SK-N-SH treated with all-trans-retinoic acid at 6 μM for 48 hours (cell line): ENCODE results near the gene BACE1.

ENCODE experiments used
- BACH2 ChIP-seq: fragments of 250-450 bp; sonication (Bioruptor Pico); IDR thresholded peaks from 2 replicates; pipeline ENCODE4 v1.9.0; 2021; ENCODE audit warnings: mild to moderate bottlenecking, borderline replicate concordance
- CSDC2 ChIP-seq: fragments of 250-450 bp; sonication (Bioruptor Pico); IDR thresholded peaks from 2 replicates; pipeline ENCODE4 v1.5.0; 2020; ENCODE audit warnings: mild to moderate bottlenecking, moderate library complexity
- PATZ1 ChIP-seq: fragments of 250-450 bp; sonication (Bioruptor Pico); IDR thresholded peaks from 2 replicates; pipeline ENCODE4 v1.8.0; 2020; ENCODE audit warnings: mild to moderate bottlenecking, moderate library complexity, borderline replicate concordance
- PPARA ChIP-seq: fragments of 250-450 bp; sonication (Bioruptor Pico); IDR thresholded peaks from 2 replicates; pipeline ENCODE4 v1.5.0; 2020; ENCODE audit warnings: mild to moderate bottlenecking, borderline replicate concordance
- RARB ChIP-seq: fragments of 250-450 bp; sonication (Bioruptor Pico); IDR thresholded peaks from 2 replicates; pipeline ENCODE4 v1.8.0; 2021; ENCODE audit warnings: mild to moderate bottlenecking, moderate library complexity
- SNAI2 ChIP-seq: fragments of 250-450 bp; sonication (Bioruptor Pico); IDR thresholded peaks from 2 replicates; pipeline ENCODE4 v1.5.0; 2020; ENCODE audit warnings: mild to moderate bottlenecking, moderate library complexity
- TOX ChIP-seq: fragments of 250-450 bp; sonication (Bioruptor Pico); IDR thresholded peaks from 2 replicates; pipeline ENCODE4 v1.8.0; 2021; ENCODE audit warnings: mild to moderate bottlenecking, moderate library complexity, borderline replicate concordance
- ZC3H10 ChIP-seq: fragments of 250-450 bp; sonication (Bioruptor Pico); IDR thresholded peaks from 2 replicates; pipeline ENCODE4 v1.5.1; 2021; ENCODE audit warnings: mild to moderate bottlenecking, moderate library complexity

- no peak for TF ChIP-seq ZC3H10 (CRISPR knock-in tag)
- TF ChIP-seq BACH2 (CRISPR knock-in tag), result no peak
- TF ChIP-seq TOX (CRISPR knock-in tag), result no peak
- no peak for TF ChIP-seq PPARA (CRISPR knock-in tag)
- no peak for TF ChIP-seq SNAI2 (CRISPR knock-in tag)
- TF ChIP-seq CSDC2 (CRISPR knock-in tag), result no peak
- TF ChIP-seq RARB, result no peak
- TF ChIP-seq PATZ1 (CRISPR knock-in tag), result no peak
Measured at GRCh38 chr11:117303101-117303500, 13.0 kb downstream of the BACE1 start.
